GM12874 (cell line): ENCODE results near the gene CCL4L2.
"Not testable (repeated sequence)": the region's sequence is repeated elsewhere in the genome, so short reads cannot be mapped to it uniquely, and the experiment has no call there.

Experiments
- CTCF ChIP-seq: IDR thresholded peaks from 2 replicates; pipeline ENCODE4 v1.5.1; 2011; ENCODE audit warnings: low read depth, mild to moderate bottlenecking, control low read depth, low read length, moderate library complexity; ENCODE audit not compliant: insufficient read depth

Gene CCL4L2

DNA sequence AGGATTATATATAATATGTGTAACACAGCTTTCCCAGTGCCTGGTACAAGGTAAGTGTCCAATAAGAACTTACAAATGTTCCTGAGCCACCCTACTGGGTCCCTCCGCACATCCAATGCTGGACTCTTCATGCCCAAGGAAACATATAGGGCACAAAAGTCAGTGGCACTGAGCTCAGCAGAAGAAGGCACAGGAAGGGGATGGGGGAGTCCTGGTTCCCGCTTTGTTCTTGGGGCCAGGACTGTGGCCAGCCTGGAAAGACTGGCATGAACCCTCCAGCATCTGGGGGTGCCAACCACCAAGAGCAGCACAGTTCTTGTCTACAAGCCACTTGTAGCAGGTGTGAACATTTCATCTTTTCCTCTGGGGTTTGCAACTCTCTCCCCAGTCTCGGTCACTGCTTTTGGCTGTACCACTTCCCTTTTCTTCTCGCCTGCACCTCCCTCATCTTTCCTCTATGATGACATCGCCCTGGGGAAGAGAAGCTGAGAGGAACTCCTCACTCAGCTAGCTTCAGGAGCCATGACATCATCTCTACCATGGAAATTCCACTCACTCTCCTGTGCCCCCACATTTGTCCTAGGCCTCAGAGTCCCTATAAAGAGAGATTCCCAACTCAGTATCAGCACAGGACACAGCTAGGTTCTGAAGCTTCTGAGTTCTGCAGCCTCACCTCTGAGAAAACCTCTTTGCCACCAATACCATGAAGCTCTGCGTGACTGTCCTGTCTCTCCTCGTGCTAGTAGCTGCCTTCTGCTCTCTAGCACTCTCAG lies at the start of gene CCL4L2:
TSS of gene CCL4L2 (plus strand) at position 625 of the 773 bp plus-strand sequence.
- not testable (repeated sequence) for TF ChIP-seq CTCF

DNA sequence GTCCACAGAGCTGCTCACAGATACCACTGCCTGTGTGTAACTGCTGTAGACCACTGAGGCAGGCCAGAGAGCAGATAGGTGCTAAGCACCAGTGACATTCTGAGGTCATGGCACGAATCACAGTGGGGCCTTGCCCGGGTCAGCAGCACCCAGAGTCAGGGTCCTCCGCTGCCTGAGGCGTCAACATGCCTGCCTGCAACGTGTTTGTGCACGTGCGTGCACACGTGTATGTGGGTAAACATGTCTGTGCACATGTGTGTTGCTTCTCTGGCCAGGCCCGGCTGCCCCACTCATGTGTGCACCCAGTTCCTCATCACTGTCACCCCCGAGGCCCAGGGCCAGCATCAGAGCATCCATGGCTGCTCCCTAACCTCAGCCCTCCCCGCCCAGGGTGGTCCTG lies 34.3 kb upstream of the CCL4L2 start, which contains the start of gene TBC1D3B:
TSS of gene TBC1D3B (minus strand) at position 101 of the 400 bp plus-strand sequence. CDS start 1,586 bp downstream, outside the sequence.
- TF ChIP-seq CTCF = not testable (repeated sequence)

GRCh38 chr17:36182176-36183000 lies 28.5 kb upstream of the CCL4L2 start:
- no peak for TF ChIP-seq CTCF

- no peak for TF ChIP-seq CTCF
Observed at GRCh38 chr17:36183001-36183971, 27.6 kb upstream of the CCL4L2 start.

- no peak for TF ChIP-seq CTCF
Observed at GRCh38 chr17:36184023-36184765, 26.7 kb upstream of the CCL4L2 start.

DNA sequence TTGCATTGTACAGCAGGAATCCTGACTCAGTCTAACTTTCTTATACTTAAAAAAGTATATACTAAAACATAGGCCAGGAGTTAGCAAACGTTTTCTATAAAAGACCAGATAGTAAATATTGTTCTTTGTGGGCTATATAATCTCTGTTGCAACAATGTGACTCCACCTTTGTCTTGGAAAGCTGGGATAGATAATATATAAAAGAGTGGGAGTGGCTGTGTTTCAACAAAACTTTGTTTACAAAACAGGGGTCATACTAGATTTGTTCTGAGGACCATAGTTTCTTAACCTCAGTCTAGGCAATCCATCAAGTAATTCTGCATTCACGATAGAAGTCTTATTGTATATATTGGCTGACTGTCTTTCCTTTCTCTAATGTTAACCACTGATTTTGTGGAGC lies 25.4 kb upstream of the CCL4L2 start:
- no peak for TF ChIP-seq CTCF
